Motor neuron (in vitro differentiated cells): ENCODE data around the gene ASB10. TPM values are rescaled to one million over a fixed set of nuclear protein-coding genes. Genes with fewer than 3 reads are reported as not detected.

Experiments used
- ATAC-seq, 8 experiments: fragments of 200-7000 bp; cut with Tn5 transposase; replicated peaks in 6 of 8; 2 replicates each; pipeline ENCODE4 v1.8.0; 2021; ENCODE audit warnings: mild to moderate bottlenecking in 8 of 8, moderate library complexity in 8 of 8
- H3K27ac ChIP-seq, 2 donors: fragments of 250-450 bp; sonication (Bioruptor Pico); 2 replicates each; pipeline ENCODE4 v1.9.0; 2021; ENCODE audit warnings: antibody characterized with exemption in 2 of 2, mild to moderate bottlenecking in 2 of 2, moderate library complexity in 1 of 2
- H3K4me1 ChIP-seq, 2 donors: fragments of 250-450 bp; sonication (Bioruptor Pico); replicated peaks in 1 of 2; 2 replicates each; pipeline ENCODE4 v1.6.1; 2021; ENCODE audit warnings: antibody characterized with exemption in 2 of 2, mild to moderate bottlenecking in 2 of 2, moderate library complexity in 1 of 2
- H3K4me3 ChIP-seq, 5 donors: fragments of 250-450 bp; sonication (Bioruptor Pico); 2 replicates each; pipeline ENCODE4 v1.9.0; 2021; ENCODE audit warnings: antibody characterized with exemption in 5 of 5, mild to moderate bottlenecking in 5 of 5, moderate library complexity in 4 of 5
- WGBS, 10 experiments: fragments of 450-650 bp; shearing (Covaris generic); methylation state at CpG; one replicate each; pipeline ENCODE4 v1.0.0; 2022; 5-methylcytosine and 5-hydroxymethylcytosine counted together
- in situ Hi-C, 9 experiments: fragments of 400-800 bp; cut with MboI; loops; one replicate each; pipeline ENCODE4 v1.15.0; 2021; ENCODE audit warnings: low sequenced_read_pairs in 9 of 9, low pct_unique_long_range_greater_than_20kb in 2 of 9; ENCODE audit not compliant: unreplicated experiment in 9 of 9
- total RNA-seq, 8 experiments: library from RNA; unstranded; fragments of 300-600 nt; gene quantifications; 2 replicates each; pipeline versions ENCODE4 v1.2.3 to v1.2.4, GENCODE V29; 2022

Gene ASB10
- total RNA-seq, 8 experiments from 2014 or later = 0.33 to 0.56 TPM; not detected in 6

DNA sequence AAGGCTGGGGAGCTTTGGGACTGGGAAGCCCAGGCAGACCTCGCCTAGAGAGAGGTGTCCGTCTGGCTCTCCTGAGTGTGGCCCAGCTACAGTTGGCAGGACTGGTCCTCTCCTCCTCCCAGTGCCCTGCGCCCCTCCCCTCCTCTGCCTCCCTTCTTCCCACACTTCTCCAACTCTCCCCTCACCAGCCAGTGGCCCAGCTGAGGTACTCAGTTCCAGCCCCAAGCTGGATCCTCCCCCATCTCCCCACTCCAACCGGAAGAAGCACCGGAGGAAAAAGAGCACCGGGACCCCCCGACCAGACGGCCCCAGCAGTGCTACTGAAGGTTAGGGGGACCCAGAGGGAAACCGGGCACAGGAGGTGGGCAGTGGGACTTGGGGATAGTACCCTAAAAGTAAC is 47.3 kb downstream of the ASB10 start:
- WGBS, 10 experiments = 89 to 100% methylated on average over 1 to 6 of the region's 9 CpGs; no CpG with 5 or more reads in 8 of the 10 experiments
- H3K27ac ChIP-seq = no peak overlapping the region
- no peak overlapping the region for H3K4me3 ChIP-seq
- ATAC-seq = no peak
- peaks cover 9 to 21% of the 10 kb centered on the region in 2 donors for H3K4me1 ChIP-seq
- in situ Hi-C loops = no loop called here

GRCh38 chr7:151139071-151139790 is 47.8 kb downstream of the ASB10 start:
- no peak overlapping the region for H3K4me3 ChIP-seq
- 90 to 100% (median 95%) methylated on average over 1 to 8 of the region's 18 CpGs; no CpG with 5 or more reads in 6 of the 10 experiments for whole genome bisulfite sequencing, 10 experiments
- H3K4me1 ChIP-seq = peaks cover 9 to 21% of the 10 kb centered on the region in 2 donors
- in situ Hi-C loops = no loop called here
- peak in 3 of 8 experiments; percentile 22 to 45 (median 36) for ATAC-seq
- no peak overlapping the region for H3K27ac ChIP-seq

GRCh38 chr7:151138153-151138851 is 48.7 kb downstream of the ASB10 start:
- 80 to 90% (median 87%) methylated on average over 1 to 4 of the region's 30 CpGs; no CpG with 5 or more reads in 7 of the 10 experiments for WGBS, 10 experiments
- ATAC-seq = peak in 5 of 8 experiments; percentile 47 to 52 (median 51)
- Histone ChIP-seq H3K4me1 (peaks cover 9 to 21% of the 10 kb centered on the region in 2 donors), H3K4me3 (no peak overlapping the region), H3K27ac (peak overlapping the region in 1 of 2 donors; percentile 36)
- in situ Hi-C loops = no loop called here

DNA sequence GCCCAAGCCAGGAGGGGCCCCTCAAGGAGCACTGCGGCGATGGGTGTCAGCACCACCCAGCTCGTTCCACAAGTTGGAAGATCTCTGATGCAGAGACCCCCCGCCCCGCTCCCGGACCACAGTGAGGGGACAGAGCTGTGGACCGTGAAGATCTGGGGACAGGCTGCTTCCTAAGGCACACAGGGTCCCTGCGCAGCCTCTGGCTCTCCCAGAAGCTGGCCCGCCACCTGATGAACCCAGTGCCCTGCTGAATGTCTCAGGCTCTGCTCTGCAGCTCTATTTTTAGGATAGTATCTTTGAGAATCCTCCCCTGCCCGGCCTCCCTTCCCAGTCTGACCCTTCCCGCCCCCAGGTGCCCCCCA is 49.3 kb downstream of the ASB10 start:
- in situ Hi-C loops = no loop called here
- no peak overlapping the region for H3K4me3 ChIP-seq
- peaks cover 9 to 21% of the 10 kb centered on the region in 2 donors for H3K4me1 ChIP-seq
- WGBS, 10 experiments = 67 to 100% (median 100%) methylated on average over 1 to 4 of the region's 11 CpGs; no CpG with 5 or more reads in 7 of the 10 experiments
- ATAC-seq = peak in 3 of 8 experiments; percentile 1 to 5 (median 2)
- peak overlapping the region in 1 of 2 donors; percentile 36 for H3K27ac ChIP-seq

DNA sequence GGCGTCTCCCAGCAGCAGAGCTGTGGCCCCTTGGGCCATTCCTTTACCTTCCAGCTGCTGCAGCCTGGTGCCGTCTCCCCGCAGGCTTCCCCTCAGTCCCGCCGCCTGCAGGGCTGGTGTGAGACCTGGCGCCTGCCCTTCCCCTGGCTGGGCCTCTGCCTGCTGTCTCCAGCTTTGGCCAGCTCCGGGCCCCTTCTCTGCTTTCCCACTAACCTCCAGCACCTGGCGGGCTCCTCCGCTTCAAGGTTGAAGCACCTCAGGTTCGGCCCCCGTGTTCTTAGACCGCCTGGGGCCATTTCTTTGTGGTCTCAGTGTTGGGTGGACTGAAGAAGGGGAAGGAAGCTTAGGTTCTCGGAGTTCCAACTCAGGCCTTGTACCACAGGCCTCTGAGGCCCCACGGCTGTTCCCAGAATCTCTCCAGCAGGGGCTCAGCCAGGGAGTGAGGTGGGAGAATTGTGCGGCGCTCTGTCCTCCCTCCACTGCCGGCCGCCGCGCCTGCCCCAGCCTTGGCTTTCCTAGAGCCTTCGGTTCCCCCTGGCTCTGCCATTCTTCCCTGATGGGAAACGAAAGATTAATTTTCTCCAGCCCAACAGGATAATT is 49.9 kb downstream of the ASB10 start:
- Histone ChIP-seq H3K4me1 (peaks cover 9 to 21% of the 10 kb centered on the region in 2 donors), H3K27ac (no peak overlapping the region), H3K4me3 (no peak overlapping the region)
- 10 to 100% (median 72%) methylated on average over 1 to 15 of the region's 22 CpGs; no CpG with 5 or more reads in 3 of the 10 experiments for WGBS, 10 experiments
- ATAC-seq = peak in 6 of 8 experiments; percentile 14 to 52 (median 42)
- in situ Hi-C loops = no loop called here

DNA sequence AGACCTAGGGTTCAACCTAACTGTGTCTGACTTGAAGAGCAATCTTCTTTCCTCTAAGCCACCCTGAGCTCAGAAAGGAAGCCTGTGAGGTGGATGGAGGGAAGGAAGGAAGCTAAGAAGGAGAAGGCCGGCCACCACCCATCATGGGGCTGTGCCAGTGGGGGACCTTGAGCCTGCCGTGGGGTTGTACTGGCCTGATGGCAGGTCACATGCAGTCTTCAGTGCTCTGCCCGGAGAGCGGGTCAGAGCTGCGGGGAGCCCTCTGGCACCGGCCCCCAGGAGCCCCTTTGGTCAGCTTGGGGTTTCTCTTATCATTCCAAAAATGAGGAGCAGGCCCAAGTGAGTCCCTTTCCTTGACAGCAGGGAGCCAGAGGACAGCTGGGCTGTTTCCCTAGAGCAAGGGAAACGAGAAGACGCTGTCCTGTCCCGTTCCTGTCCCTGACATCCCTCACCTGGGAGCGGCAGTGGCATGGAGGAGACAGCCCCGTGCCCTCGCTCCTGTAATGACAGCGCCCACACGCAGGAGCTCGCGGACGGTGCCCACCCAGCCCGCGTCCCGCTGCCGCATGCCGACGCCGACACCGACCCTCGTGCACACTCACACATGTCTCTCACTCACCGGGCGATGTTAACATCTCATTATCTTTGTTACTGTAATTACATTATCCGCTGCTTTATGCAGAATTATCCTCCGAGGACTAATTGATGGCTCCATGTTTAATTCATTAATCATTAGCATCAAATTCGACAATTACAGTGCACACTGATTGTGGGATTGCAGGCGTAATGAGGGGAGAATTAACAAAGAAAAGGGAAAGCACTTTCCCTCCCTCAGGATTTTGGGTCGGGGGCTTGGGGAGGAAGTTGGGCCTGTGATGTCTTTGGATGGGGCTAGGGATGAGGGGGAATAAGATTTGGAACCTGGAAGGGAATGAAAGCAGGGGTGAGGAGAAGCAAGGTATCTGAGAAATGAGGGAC is 50.9 kb downstream of the ASB10 start:
- in situ Hi-C loops = no loop called here
- Histone ChIP-seq H3K4me1 (peaks cover 18 to 21% of the 10 kb centered on the region in 2 donors), H3K4me3 (no peak overlapping the region), H3K27ac (no peak overlapping the region)
- ATAC-seq = no peak
- WGBS, 10 experiments = 87 to 100% (median 94%) methylated on average over 2 to 25 of the region's 33 CpGs; no CpG with 5 or more reads in 3 of the 10 experiments

- Histone ChIP-seq H3K27ac (no peak overlapping the region), H3K4me1 (peaks cover 18 to 21% of the 10 kb centered on the region in 2 donors), H3K4me3 (no peak overlapping the region)
- in situ Hi-C loops = no loop called here
- ATAC-seq = no peak
- 90 to 100% (median 100%) methylated on average over 1 to 3 of the region's 5 CpGs; no CpG with 5 or more reads in 5 of the 10 experiments for WGBS, 10 experiments
These were observed 51.6 kb downstream of the ASB10 start for GRCh38 chr7:151135525-151135845.

GRCh38 chr7:151134743-151135524 is 52.1 kb downstream of the ASB10 start:
- no peak overlapping the region for H3K27ac ChIP-seq
- no peak overlapping the region for H3K4me3 ChIP-seq
- peaks cover 18 to 21% of the 10 kb centered on the region in 2 donors for H3K4me1 ChIP-seq
- in situ Hi-C loops = no loop called here
- WGBS, 10 experiments = 80 to 100% (median 89%) methylated on average over 1 to 10 of the region's 14 CpGs; no CpG with 5 or more reads in 4 of the 10 experiments
- no peak for ATAC-seq

DNA sequence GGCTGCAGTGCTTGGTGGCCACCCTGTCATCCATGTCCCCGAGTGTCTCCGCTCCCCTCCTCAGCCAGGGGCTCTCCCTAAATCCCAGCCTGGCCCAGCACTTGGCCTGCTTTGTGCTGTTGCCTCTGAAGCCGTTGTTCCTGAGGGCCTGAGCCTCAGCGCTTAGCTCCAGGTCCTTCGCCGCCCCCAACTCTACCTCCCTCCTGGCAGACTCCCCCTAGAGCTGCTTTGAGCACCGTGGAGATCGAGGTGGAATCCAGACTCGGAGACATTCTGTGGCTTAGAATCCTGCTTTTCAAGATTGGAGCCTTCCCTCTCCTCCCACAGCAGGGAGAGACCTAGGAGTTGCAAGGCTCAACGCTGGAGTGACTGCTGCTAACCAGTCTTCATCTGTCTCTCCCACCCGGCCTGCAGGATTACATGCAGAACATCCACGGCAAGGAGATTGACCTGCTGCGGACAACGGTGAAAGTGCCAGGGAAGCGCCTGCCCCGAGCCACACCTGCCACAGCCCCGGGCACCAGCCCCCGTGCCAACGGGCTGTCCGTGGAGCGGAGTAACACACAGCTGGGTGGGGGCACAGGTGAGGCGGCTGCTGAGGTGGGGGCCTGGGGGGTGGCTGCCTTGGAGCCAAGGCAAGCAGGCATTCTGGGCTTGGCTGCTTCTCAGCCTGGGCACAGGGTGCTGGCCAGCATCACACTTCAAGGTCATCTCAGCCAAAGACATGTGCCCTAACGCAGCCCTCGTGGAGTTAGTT is 52.9 kb downstream of the ASB10 start:
- ATAC-seq = no peak
- WGBS, 10 experiments = 72 to 100% (median 86%) methylated on average over 1 to 8 of the region's 24 CpGs; no CpG with 5 or more reads in 5 of the 10 experiments
- Histone ChIP-seq H3K4me3 (no peak overlapping the region), H3K4me1 (peaks cover 18 to 21% of the 10 kb centered on the region in 2 donors), H3K27ac (no peak overlapping the region)
- in situ Hi-C loops = no loop called here

DNA sequence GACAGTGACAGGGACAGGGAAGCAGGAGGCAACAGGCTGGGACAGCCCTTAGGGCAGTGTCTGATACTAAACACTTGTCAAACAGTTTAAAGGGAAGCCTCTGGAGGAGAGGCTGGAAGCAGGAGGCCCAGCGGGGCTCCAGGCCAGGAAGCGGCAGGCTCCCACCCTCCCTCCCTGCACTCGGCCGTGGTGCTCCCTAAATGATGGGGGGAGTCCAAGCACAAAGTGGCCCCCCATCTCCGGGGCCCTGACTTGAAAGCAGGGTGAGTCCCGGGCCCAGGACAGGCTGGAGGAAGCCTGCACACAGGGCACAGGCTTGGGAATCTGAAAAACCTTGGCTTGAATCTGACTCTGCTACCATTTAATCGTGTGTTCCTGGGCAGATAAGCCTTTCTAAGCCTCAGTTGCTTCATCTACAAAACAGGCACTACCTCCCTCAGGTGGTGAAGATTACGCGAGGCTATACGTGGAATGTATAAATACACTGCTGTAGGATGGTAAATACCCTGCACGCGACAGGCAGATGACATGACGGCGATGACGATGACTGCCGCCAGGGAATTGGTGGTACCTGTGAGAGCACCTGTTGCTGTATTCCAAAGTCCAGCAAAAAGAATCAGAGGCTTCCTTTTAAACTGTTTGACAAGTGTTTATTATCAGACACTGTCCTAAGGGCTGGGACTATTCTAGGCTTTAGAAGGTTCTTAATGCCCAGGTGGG is 53.6 kb downstream of the ASB10 start:
- H3K27ac ChIP-seq = no peak overlapping the region
- in situ Hi-C loops = no loop called here
- peaks cover 15 to 18% of the 10 kb centered on the region in 2 donors for H3K4me1 ChIP-seq
- WGBS, 10 experiments = 66 to 95% (median 94%) methylated on average over 1 to 11 of the region's 16 CpGs; no CpG with 5 or more reads in 3 of the 10 experiments
- H3K4me3 ChIP-seq = no peak overlapping the region
- no peak for ATAC-seq
